Prostate gland (tissue), 2 donors: Measurements from ENCODE around the gene CABS1.

Experiments
- CTCF ChIP-seq, 4 experiments: fragments of 200-600 bp in 2 of 4; fragments of 450-650 bp in 2 of 4; sonication (generic) in 2 of 4; IDR thresholded peaks; 1 replicate in 3 of 4; 2 replicates in 1 of 4; pipeline ENCODE4 v1.5.1; 2016 to 2019; ENCODE audit warnings: antibody characterized with exemption in 4 of 4, mild to moderate bottlenecking in 2 of 4, moderate library complexity in 2 of 4
- POLR2A ChIP-seq: fragments of 450-650 bp; IDR thresholded peaks from one replicate; pipeline ENCODE4 v1.6.1; 2016; ENCODE audit warnings: antibody characterized with exemption, mild to moderate bottlenecking
- POLR2AphosphoS5 ChIP-seq: sonication (generic); formaldehyde crosslinking; IDR thresholded peaks from one replicate; pipeline ENCODE4 v1.6.1; 2017; ENCODE audit warnings: antibody characterized with exemption

- TF ChIP-seq POLR2A (no peak), CTCF (IDR thresholded peaks at IDR 0.05) (no peak), POLR2AphosphoS5 (no peak)
Measured at GRCh38 chr4:70372760-70373159, 38.0 kb downstream of the CABS1 start.
